SK-N-SH (cell line): ENCODE measurements around the gene WASF1.

Source experiments
- CTCF ChIP-seq: fragments of 200-600 bp; sonication (generic); IDR thresholded peaks from 2 replicates; pipeline ENCODE4 v1.6.1; 2017; ENCODE audit warnings: antibody characterized with exemption, mild to moderate bottlenecking, moderate library complexity
- EP300 ChIP-seq, 2 experiments: IDR thresholded peaks; 2 replicates each; pipeline versions ENCODE4 v1.4.0 to v1.6.1; 2012; ENCODE audit warnings: borderline replicate concordance in 1 of 2, low read depth in 1 of 2, low read length in 1 of 2
- EZH2phosphoT487 ChIP-seq: fragments of 200-600 bp; sonication (generic); IDR thresholded peaks from 2 replicates; pipeline ENCODE4 v1.6.1; 2017; ENCODE audit warnings: low read depth, mixed run types, mild to moderate bottlenecking, antibody characterized with exemption, moderate library complexity, borderline replicate concordance
- GABPA ChIP-seq: IDR thresholded peaks from 2 replicates; pipeline ENCODE4 v1.4.0; 2012; ENCODE audit warnings: low read depth, mild to moderate bottlenecking
- MAX ChIP-seq: IDR thresholded peaks from 2 replicates; pipeline ENCODE4 v1.4.0; 2012; ENCODE audit warnings: low read depth
- NFIC ChIP-seq: IDR thresholded peaks from 2 replicates; pipeline ENCODE4 v1.4.0; 2012; ENCODE audit warnings: borderline replicate concordance
- RAD21 ChIP-seq: IDR thresholded peaks from 2 replicates; pipeline ENCODE4 v1.6.1; 2012; ENCODE audit warnings: mild to moderate bottlenecking, low read length
- TAF1 ChIP-seq: IDR thresholded peaks from 2 replicates; pipeline ENCODE4 v1.6.1; 2012; ENCODE audit warnings: low read depth, mild to moderate bottlenecking, low read length, moderate library complexity, borderline replicate concordance

GRCh38 chr6:110188791-110189190 lies 9.3 kb upstream of the WASF1 start:
- no peak for TF ChIP-seq CTCF
- no peak for TF ChIP-seq TAF1
- no peak for TF ChIP-seq GABPA
- no peak for TF ChIP-seq MAX
- TF ChIP-seq EP300 (IDR thresholded peaks at IDR 0.05; ENCODE audit: borderline replicate concordance in 1 of 2, low read depth in 1 of 2, low read length in 1 of 2): no peak
- TF ChIP-seq RAD21: no peak
- TF ChIP-seq EZH2phosphoT487: no peak
- TF ChIP-seq NFIC: no peak
